Astrocyte of the cerebellum (primary cell): ENCODE results near the gene CDH4.
"Not testable (repeated sequence)": the region's sequence is repeated elsewhere in the genome, so short reads cannot be mapped to it uniquely, and the experiment has no call there.

Experiments
- DNase-seq: peaks from one replicate; pipeline ENCODE4 v3.0.0-alpha.2; 2011; ENCODE audit warnings: low read depth
- H3K4me3 ChIP-seq: 2 replicates; pipeline ENCODE4 v1.5.1; 2011; ENCODE audit warnings: mild to moderate bottlenecking, low read depth, low read length, moderate library complexity
- in situ Hi-C: cut with HindIII; loops from 2 replicates; pipeline ENCODE4 v1.10.0; 2017; ENCODE audit warnings: low sequenced_read_pairs
- TF ChIP-seq, protein P1 (sequence below): IDR thresholded peaks from 2 replicates; pipeline ENCODE4 v1.5.1; 2012; ENCODE audit warnings: low read length, low read depth, moderate library complexity, mild to moderate bottlenecking; ENCODE audit errors: missing control alignments

Gene CDH4

DNA sequence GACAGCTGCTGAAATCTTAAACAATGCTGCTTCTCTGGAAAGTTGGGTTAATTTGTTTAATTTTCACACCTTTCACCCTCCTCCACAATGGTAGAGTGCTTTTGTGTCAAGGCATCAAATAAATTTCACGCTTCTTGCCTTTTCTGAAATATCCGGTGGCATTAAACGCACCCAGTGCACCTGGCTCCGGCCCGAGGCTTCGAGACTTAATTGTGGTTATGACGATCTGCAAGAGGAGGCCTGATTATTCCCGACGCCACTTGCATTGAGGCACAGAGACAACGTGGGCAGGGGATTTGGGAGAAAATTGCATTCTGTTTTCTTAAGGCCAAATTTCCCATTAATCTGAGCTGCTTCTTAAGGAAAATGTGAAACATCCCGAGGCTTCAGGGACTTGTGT, 152.2 kb downstream of the CDH4 start:
- in situ Hi-C loops = no loop called here
- TF ChIP-seq, protein P1, sequence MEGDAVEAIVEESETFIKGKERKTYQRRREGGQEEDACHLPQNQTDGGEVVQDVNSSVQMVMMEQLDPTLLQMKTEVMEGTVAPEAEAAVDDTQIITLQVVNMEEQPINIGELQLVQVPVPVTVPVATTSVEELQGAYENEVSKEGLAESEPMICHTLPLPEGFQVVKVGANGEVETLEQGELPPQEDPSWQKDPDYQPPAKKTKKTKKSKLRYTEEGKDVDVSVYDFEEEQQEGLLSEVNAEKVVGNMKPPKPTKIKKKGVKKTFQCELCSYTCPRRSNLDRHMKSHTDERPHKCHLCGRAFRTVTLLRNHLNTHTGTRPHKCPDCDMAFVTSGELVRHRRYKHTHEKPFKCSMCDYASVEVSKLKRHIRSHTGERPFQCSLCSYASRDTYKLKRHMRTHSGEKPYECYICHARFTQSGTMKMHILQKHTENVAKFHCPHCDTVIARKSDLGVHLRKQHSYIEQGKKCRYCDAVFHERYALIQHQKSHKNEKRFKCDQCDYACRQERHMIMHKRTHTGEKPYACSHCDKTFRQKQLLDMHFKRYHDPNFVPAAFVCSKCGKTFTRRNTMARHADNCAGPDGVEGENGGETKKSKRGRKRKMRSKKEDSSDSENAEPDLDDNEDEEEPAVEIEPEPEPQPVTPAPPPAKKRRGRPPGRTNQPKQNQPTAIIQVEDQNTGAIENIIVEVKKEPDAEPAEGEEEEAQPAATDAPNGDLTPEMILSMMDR = no peak
- DNase-seq = no peak
- no peak overlapping the region for H3K4me3 ChIP-seq

- no peak overlapping the region for H3K4me3 ChIP-seq
- in situ Hi-C loops = no loop called here
- no peak for DNase-seq
- TF ChIP-seq, protein P1 = no peak
These were observed 152.9 kb downstream of the CDH4 start for GRCh38 chr20:61405007-61405406.

DNA sequence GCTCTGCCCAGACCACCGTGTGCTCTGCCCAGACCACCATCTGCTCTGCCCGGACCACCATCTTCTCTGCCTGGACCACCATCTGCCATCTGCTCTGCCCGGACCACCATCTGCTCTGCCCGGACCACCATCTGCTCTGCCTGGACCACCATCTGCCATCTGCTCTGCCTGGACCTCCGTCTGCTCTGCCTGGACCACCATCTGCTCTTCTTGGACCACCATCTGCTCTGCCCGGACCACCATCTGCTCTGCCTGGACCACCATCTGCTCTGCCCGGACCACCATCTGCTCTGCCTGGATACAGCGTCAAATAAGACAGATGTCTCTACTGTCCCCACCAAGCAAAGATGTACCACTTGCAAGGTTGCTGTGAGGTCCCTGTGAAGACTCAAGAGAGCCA, 154.7 kb downstream of the CDH4 start:
- in situ Hi-C loops, DNase-seq, H3K4me3 ChIP-seq: not testable (repeated sequence)

DNA sequence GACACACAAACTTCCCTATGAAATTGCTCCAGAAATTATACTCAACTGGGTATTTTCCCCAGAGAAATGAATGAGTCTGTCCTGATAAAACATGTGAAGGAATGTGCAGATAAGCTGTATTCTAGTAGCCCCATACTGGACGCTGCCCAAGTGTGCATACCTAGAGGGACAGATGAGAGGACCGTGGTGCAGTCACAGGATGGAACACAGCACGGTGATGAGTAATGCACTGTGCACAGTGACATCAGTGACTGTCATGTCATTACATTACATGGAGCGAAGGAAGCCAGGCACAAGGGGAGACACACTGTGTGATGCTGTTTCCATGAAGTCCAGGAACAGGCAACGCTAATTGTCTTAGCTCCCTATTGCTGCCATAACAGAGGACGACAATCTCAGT, 155.5 kb downstream of the CDH4 start:
- DNase-seq = no peak
- TF ChIP-seq, protein P1 = no peak
- no peak overlapping the region for H3K4me3 ChIP-seq
- in situ Hi-C loops = no loop called here

- TF ChIP-seq, protein P1 = no peak
- DNase-seq = no peak
- H3K4me3 ChIP-seq = no peak overlapping the region
- in situ Hi-C loops = no loop called here
These were observed 157.1 kb downstream of the CDH4 start for GRCh38 chr20:61408951-61409740.

DNA sequence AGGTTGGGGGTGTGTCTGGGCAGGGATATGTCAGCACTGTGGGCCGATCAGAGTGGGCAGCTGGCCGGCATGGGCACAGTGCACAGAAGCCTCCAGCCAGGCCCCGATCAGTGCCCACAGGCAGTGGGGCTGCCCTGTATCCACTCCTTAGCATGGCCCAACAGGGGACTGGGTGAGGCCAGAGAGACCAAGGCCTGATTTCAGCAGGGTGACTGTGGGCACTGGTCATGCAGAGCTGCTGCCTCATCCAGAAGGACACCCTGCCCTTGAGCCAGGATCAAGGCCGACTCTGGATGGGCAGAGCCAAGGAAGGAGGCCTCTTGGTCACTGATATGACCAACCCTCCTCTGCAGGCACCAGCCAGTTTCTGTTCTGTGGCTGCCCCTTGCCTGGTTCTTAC, 159.7 kb downstream of the CDH4 start:
- no peak for DNase-seq
- TF ChIP-seq, protein P1 = no peak
- in situ Hi-C loops = no loop called here
- no peak overlapping the region for H3K4me3 ChIP-seq

- in situ Hi-C loops = no loop called here
- TF ChIP-seq, protein P1 = no peak
- no peak for DNase-seq
- H3K4me3 ChIP-seq = no peak overlapping the region
These were observed 161.7 kb downstream of the CDH4 start for GRCh38 chr20:61413752-61414151.
